ENCODE results near the gene COX14.

DNA sequence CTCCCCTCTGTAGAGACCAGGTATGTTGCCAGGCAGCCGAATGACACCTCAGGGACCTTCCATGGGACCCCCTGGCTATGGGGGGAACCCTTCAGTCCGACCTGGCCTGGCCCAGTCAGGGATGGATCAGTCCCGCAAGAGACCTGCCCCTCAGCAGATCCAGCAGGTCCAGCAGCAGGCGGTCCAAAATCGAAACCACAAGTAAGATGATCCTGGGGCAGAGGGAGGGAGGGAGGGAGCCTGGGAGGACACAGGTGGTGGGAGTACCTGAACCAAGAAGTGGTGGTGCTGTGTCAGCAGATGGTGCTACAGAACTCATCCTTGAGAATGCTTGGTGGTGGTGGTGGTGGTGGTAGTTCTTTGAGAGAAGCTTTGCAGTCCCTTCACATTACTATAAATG, 25.9 kb upstream of the COX14 start:
- TF ChIP-seq, protein P1, sequence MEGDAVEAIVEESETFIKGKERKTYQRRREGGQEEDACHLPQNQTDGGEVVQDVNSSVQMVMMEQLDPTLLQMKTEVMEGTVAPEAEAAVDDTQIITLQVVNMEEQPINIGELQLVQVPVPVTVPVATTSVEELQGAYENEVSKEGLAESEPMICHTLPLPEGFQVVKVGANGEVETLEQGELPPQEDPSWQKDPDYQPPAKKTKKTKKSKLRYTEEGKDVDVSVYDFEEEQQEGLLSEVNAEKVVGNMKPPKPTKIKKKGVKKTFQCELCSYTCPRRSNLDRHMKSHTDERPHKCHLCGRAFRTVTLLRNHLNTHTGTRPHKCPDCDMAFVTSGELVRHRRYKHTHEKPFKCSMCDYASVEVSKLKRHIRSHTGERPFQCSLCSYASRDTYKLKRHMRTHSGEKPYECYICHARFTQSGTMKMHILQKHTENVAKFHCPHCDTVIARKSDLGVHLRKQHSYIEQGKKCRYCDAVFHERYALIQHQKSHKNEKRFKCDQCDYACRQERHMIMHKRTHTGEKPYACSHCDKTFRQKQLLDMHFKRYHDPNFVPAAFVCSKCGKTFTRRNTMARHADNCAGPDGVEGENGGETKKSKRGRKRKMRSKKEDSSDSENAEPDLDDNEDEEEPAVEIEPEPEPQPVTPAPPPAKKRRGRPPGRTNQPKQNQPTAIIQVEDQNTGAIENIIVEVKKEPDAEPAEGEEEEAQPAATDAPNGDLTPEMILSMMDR (IDR thresholded peaks at IDR 0.05), result no peak
- TF ChIP-seq POLR2A (IDR thresholded peaks at IDR 0.05), result no peak

All from uterus (tissue), 2 donors.